B cell (primary cell): ENCODE data around the gene MRNIP.

ENCODE experiments used
- CTCF ChIP-seq: fragments of 200-600 bp; IDR thresholded peaks from one replicate; pipeline ENCODE4 v1.8.0; 2022; ENCODE audit warnings: antibody characterized with exemption, mild to moderate bottlenecking
- EZH2 ChIP-seq: IDR thresholded peaks from 2 replicates; pipeline ENCODE4 v1.6.1; 2012; ENCODE audit warnings: borderline replicate concordance, low read depth, mild to moderate bottlenecking, moderate library complexity, low read length; ENCODE audit not compliant: insufficient read depth, poor library complexity, severe bottlenecking

- TF ChIP-seq EZH2 (no peak), CTCF (no peak)
These were observed 4.3 kb upstream of the MRNIP start for GRCh38 chr5:179862891-179863290.
